ENCODE measurements around the gene TLX2. TPM values are rescaled to one million over a fixed set of nuclear protein-coding genes. Genes with fewer than 3 reads are reported as not detected.

Gene TLX2
- total and polyA plus RNA-seq, 8 donors: 0.08 TPM; not detected in 6

DNA sequence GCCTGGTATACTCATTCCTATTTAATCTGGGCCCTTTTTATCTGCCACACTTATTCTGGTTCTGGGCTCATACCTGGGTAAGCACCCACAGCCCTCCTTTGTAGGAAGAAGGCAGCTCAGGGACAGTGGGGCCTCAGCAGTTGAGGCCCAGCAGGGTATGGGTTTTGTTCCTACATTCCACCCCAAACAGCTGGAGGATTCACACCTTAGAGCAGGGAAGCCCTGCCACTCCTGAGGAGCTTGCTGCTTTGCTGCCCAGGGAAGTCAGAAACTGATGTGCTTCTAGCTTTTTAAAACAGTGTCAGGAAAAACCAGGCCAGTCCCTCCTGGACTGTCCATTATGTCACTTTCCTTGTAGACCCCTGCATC is 13.7 kb upstream of the TLX2 start:
- ATAC-seq: no peak
- peaks cover 0 to 10% of the 10 kb centered on the region in 2 donors for H3K36me3 ChIP-seq
- H3K4me1 ChIP-seq: peaks cover 30 to 67% of the 10 kb centered on the region in 2 donors
- H3K9me3 ChIP-seq: no peaks in the 10 kb centered on the region
- intact Hi-C loops (cut with DNase I): no loop called here
- H3K27me3 ChIP-seq: peaks cover 30 to 72% of the 10 kb centered on the region in 2 donors
- no peak overlapping the region for H3K4me3 ChIP-seq
- DNase-seq: peak in 1 of 4 donors; percentile 4
- TF ChIP-seq, protein P1, sequence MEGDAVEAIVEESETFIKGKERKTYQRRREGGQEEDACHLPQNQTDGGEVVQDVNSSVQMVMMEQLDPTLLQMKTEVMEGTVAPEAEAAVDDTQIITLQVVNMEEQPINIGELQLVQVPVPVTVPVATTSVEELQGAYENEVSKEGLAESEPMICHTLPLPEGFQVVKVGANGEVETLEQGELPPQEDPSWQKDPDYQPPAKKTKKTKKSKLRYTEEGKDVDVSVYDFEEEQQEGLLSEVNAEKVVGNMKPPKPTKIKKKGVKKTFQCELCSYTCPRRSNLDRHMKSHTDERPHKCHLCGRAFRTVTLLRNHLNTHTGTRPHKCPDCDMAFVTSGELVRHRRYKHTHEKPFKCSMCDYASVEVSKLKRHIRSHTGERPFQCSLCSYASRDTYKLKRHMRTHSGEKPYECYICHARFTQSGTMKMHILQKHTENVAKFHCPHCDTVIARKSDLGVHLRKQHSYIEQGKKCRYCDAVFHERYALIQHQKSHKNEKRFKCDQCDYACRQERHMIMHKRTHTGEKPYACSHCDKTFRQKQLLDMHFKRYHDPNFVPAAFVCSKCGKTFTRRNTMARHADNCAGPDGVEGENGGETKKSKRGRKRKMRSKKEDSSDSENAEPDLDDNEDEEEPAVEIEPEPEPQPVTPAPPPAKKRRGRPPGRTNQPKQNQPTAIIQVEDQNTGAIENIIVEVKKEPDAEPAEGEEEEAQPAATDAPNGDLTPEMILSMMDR (IDR thresholded peaks at IDR 0.05): no peak
- H3K27ac ChIP-seq: no peak overlapping the region

DNA sequence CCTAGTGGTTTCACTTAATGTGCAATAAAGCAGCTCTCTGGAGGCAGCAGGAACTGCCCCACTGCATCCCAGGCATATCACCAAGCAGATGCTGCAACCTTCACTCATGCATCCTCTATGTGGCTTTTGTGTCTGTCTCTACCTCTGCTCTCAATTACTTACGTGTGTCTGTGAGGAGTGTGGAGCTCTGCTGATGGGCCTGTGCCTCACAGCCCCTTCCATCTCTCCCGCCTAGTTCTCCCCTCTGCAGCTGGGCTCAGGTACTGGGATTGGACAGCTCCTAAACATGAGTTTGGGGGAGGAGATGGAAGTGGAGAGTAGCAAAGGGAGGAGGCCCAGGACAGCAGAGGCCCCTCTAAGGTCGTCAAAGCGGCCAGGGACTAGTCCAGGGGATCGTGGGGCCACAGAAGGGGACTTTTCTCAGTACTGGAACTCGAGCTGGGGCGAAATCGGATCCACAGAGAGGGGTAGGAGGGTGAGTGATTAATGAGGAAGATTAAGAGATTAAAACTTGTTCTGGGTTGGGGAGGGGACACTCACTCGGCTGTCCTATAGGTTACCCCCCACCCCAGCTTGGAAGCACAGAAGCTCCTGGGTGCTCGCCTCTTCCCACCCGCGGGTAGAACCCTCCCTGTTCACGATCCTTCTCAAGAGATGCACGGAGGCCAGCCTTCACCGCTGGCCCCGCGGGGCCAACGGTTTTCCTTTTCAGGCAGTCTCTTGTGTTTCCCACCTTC is 12.7 kb upstream of the TLX2 start:
- no peak for ATAC-seq
- H3K27me3 ChIP-seq: peaks cover 30 to 72% of the 10 kb centered on the region in 2 donors
- TF ChIP-seq, protein P1 (IDR thresholded peaks at IDR 0.05): no peak
- H3K36me3 ChIP-seq: peaks cover 0 to 18% of the 10 kb centered on the region in 2 donors
- DNase-seq: peak in 1 of 4 donors; percentile 45
- H3K9me3 ChIP-seq: no peaks in the 10 kb centered on the region
- H3K27ac ChIP-seq: no peak overlapping the region
- peaks cover 38 to 76% of the 10 kb centered on the region in 2 donors for H3K4me1 ChIP-seq
- intact Hi-C loops (cut with DNase I): no loop called here
- H3K4me3 ChIP-seq: peak overlapping the region in 1 of 2 donors; percentile 79

DNA sequence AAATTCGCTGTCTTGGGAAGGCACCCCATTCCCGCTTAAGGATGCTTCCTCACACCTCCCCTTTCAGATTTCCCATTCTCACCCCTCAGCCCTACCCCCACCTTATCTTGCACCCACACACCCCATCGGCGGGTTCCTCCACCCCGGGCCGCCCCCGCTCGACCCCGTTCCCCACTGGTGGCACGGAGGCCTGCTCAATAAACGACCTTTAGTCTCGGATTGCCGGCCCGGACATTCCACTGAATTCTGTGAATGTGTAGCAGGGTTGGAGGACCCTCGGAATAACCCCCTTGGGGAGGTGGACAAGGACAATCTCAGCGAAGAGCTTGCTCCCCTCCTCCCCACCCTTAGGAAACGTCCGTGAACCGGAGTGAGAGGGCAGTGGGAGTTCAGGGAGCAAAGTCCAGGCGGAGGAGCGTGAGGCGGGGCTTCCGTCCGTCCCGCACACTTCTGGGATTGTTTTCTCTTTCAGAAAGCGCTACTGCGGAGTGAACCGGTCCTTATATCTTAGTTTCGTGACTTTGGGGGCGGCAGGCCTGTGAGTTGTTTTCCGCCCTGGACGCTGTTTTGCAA is 12.0 kb upstream of the TLX2 start:
- Histone ChIP-seq H3K9me3 (no peaks in the 10 kb centered on the region), H3K36me3 (peaks cover 0 to 18% of the 10 kb centered on the region in 2 donors), H3K27me3 (peaks cover 29 to 65% of the 10 kb centered on the region in 2 donors), H3K4me1 (peaks cover 38 to 81% of the 10 kb centered on the region in 2 donors), H3K4me3 (peak overlapping the region; percentile 54 to 79), H3K27ac (peak overlapping the region; percentile 87 to 88)
- DNase-seq (peak in 1 of 4 donors; percentile 66), ATAC-seq (peak; percentile 14)
- TF ChIP-seq, protein P1 (IDR thresholded peaks at IDR 0.05): no peak
- intact Hi-C loops (cut with DNase I): no loop called here

DNA sequence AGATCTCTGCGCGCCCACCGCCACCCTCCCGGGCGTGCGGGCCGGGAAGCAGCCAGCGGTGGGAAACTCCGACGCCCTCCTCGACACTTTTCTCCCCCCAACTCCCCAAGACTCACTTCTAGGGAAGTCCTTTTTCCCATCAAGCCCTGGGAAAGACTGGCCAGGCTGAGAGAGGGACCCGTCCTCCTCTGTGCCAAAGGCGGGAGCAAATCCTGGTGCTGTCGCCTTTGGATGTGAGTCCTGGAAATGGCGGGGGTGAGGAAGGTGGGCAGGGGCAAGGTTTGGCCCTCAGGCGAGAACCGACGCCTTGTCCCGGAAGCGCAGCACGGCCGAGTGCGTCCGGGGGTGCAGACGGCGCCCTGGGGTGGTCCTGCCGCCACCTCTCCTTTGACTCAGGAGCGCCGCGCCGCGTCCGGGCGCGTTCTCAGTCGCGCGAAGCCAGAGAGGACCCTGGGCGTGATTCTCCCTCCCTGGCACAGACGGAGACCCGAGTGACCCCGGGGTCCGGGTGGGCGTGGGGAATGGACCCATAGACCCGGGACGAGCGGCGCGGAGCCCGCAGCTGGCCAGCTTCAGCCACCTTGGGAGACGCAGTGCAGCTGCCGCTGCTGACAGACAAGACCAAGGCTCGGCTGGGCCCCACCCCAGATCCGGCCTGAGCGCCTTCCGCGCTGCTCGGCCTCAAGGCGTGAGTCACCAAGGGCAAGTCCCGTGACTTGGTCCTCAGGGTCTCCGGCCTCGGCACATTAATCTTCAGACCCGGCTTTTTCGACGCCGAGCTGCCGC is 11.3 kb upstream of the TLX2 start:
- Histone ChIP-seq H3K36me3 (peaks cover 0 to 18% of the 10 kb centered on the region in 2 donors), H3K9me3 (no peaks in the 10 kb centered on the region), H3K4me1 (peaks cover 33 to 76% of the 10 kb centered on the region in 2 donors), H3K27ac (peak overlapping the region; percentile 87 to 88), H3K4me3 (peak overlapping the region; percentile 54 to 79), H3K27me3 (peaks cover 22 to 58% of the 10 kb centered on the region in 2 donors)
- peak; percentile 69 for ATAC-seq
- intact Hi-C loops (cut with DNase I): no loop called here
- DNase-seq: peak in 3 of 4 donors; percentile 75 to 96 (median 91)
- TF ChIP-seq, protein P1 (IDR thresholded peaks at IDR 0.05): no peak

Measured in left lung (tissue), 10 donors.